H1 (cell line): Measurements from ENCODE around the gene DTX2. TPM values are rescaled to one million over a fixed set of nuclear protein-coding genes. Genes with fewer than 3 reads are reported as not detected.

Experiments
- CTCF ChIA-PET: fragments of 300-600 bp; sonication (Branson Sonifier 250); formaldehyde crosslinking; loops from one replicate; lab custom pipeline; 2021; ENCODE audit not compliant: partially characterized antibody; lab: Charles Lee
- POLR2A ChIA-PET: fragments of 300-600 bp; sonication (Branson Sonifier 250); formaldehyde crosslinking; loops from one replicate; lab custom pipeline; 2021; ENCODE audit warnings: inconsistent platforms; ENCODE audit not compliant: partially characterized antibody; lab: Charles Lee
- DNase-seq, 2 experiments: peaks; one replicate each; pipeline versions ENCODE4 v3.0.0 to v3.0.0-alpha.2; 2010 to 2022; ENCODE audit warnings: low spot score in 2 of 2, low read depth in 1 of 2, mixed read lengths in 1 of 2
- FAIRE-seq: peaks from 2 replicates; lab custom pipeline; 2011; peaks lifted over from hg19 to GRCh38; lab: Jason Lieb, UNC
- H2AFZ ChIP-seq: 2 replicates; pipeline ENCODE4 v1.8.1; 2012; ENCODE audit warnings: low read length, inconsistent platforms
- H2AK5ac ChIP-seq: 2 replicates; pipeline ENCODE4 v1.6.1; 2013; ENCODE audit warnings: low read depth, low read length
- H2BK120ac ChIP-seq: replicated peaks from 2 replicates; pipeline ENCODE3; 2013; ENCODE audit warnings: low read depth, low read length, inconsistent platforms
- H2BK12ac ChIP-seq: 2 replicates; pipeline ENCODE4 v1.6.1; 2013; ENCODE audit warnings: low read depth, low read length
- H2BK15ac ChIP-seq: 2 replicates; pipeline ENCODE4 v1.6.1; 2013; ENCODE audit warnings: low read length
- H2BK20ac ChIP-seq: 2 replicates; pipeline ENCODE4 v1.6.1; 2013; ENCODE audit warnings: low read length
- H2BK5ac ChIP-seq: 2 replicates; pipeline ENCODE4 v1.6.1; 2013; ENCODE audit warnings: low read depth, low read length
- H3K14ac ChIP-seq: 2 replicates; pipeline ENCODE4 v1.6.1; 2013; ENCODE audit warnings: inconsistent platforms; ENCODE audit not compliant: insufficient read length
- H3K18ac ChIP-seq: 2 replicates; pipeline ENCODE4 v1.6.1; 2013; ENCODE audit warnings: low read length; ENCODE audit errors: extremely low read depth
- H3K23ac ChIP-seq: 2 replicates; pipeline ENCODE4 v1.6.1; 2013; ENCODE audit warnings: inconsistent platforms; ENCODE audit not compliant: insufficient read length
- H3K23me2 ChIP-seq: 2 replicates; pipeline ENCODE4 v1.6.1; 2013; ENCODE audit warnings: low read depth, low read length
- H3K27ac ChIP-seq: 2 replicates; pipeline ENCODE4 v1.6.1; 2011; ENCODE audit warnings: low read depth, low read length, inconsistent platforms
- H3K27me3 ChIP-seq, 4 experiments: replicated peaks in 1 of 4; 1 replicate in 1 of 4; 2 replicates in 3 of 4; pipeline versions ENCODE4 v1.6.1 to v1.8.1; 2011 to 2013; ENCODE audit warnings: low read length in 3 of 4, mild to moderate bottlenecking in 3 of 4, inconsistent platforms in 2 of 4, mixed read lengths in 2 of 4, moderate library complexity in 1 of 4; ENCODE audit not compliant: control insufficient read depth in 3 of 4, insufficient read depth in 3 of 4; ENCODE audit errors: extremely low read depth in 1 of 4
- H3K36me3 ChIP-seq, 4 experiments: 2 replicates each; pipeline versions ENCODE4 v1.6.1 to v1.8.1; 2011 to 2013; ENCODE audit warnings: mild to moderate bottlenecking in 4 of 4, low read length in 3 of 4, moderate library complexity in 2 of 4, control low read depth in 1 of 4, inconsistent platforms in 1 of 4; ENCODE audit not compliant: insufficient read depth in 4 of 4, control insufficient read depth in 2 of 4
- H3K4ac ChIP-seq: replicated peaks from 2 replicates; pipeline ENCODE3; 2013; ENCODE audit warnings: low read length, low read depth, mixed read lengths, inconsistent platforms; ENCODE audit not compliant: insufficient read length
- H3K4me1 ChIP-seq, 4 experiments: replicated peaks in 1 of 4; 1 replicate in 1 of 4; 2 replicates in 3 of 4; pipeline versions ENCODE4 v1.6.1 to v1.8.1; 2011 to 2013; ENCODE audit warnings: low read length in 3 of 4, inconsistent platforms in 2 of 4, mixed read lengths in 1 of 4; ENCODE audit not compliant: insufficient read depth in 4 of 4, control insufficient read depth in 3 of 4
- H3K4me2 ChIP-seq, 2 experiments: 2 replicates each; pipeline versions ENCODE4 v1.6.1 to v1.8.1; 2011 to 2013; ENCODE audit warnings: low read depth in 2 of 2, low read length in 2 of 2, control low read depth in 1 of 2, inconsistent platforms in 1 of 2, mild to moderate bottlenecking in 1 of 2; ENCODE audit not compliant: insufficient read depth in 1 of 2
- H3K4me3 ChIP-seq, 4 experiments: fragments of 200-600, 300-600 bp in 1 of 4; sonication (generic), shearing (Covaris generic), sonication (Bioruptor Twin) in 1 of 4; 2 replicates each; pipeline versions ENCODE4 v1.5.1 to v1.8.1; 2011 to 2016; ENCODE audit warnings: low read length in 4 of 4, low read depth in 3 of 4, control low read depth in 2 of 4, inconsistent platforms in 2 of 4, mild to moderate bottlenecking in 2 of 4, mixed read lengths in 1 of 4, moderate library complexity in 1 of 4; ENCODE audit not compliant: insufficient read depth in 2 of 4; ENCODE audit errors: extremely low read depth in 1 of 4
- H3K56ac ChIP-seq: replicated peaks from 2 replicates; pipeline ENCODE3; 2013; ENCODE audit warnings: low read depth, mild to moderate bottlenecking, mixed read lengths, low read length, inconsistent platforms; ENCODE audit not compliant: insufficient read length
- H3K79me1 ChIP-seq: 2 replicates; pipeline ENCODE4 v1.6.1; 2013; ENCODE audit warnings: low read depth, low read length, control low read depth
- H3K79me2 ChIP-seq, 2 experiments: 2 replicates each; pipeline versions ENCODE4 v1.6.1 to v1.8.1; 2012 to 2013; ENCODE audit warnings: low read length in 2 of 2, mild to moderate bottlenecking in 2 of 2, inconsistent platforms in 1 of 2; ENCODE audit not compliant: insufficient read depth in 2 of 2, control insufficient read depth in 1 of 2
- H3K9ac ChIP-seq, 4 experiments: replicated peaks in 1 of 4; 1 replicate in 1 of 4; 2 replicates in 3 of 4; pipeline versions ENCODE4 v1.6.1 to v1.8.1; 2011 to 2013; ENCODE audit warnings: low read depth in 3 of 4, low read length in 3 of 4, control low read depth in 2 of 4, mild to moderate bottlenecking in 2 of 4, moderate library complexity in 2 of 4, inconsistent platforms in 1 of 4; ENCODE audit errors: extremely low read depth in 1 of 4
- H3K9me3 ChIP-seq, 2 experiments: 2 replicates each; pipeline versions ENCODE4 v1.6.1 to v1.8.1; 2012 to 2013; ENCODE audit warnings: mild to moderate bottlenecking in 2 of 2, moderate library complexity in 2 of 2, control low read depth in 1 of 2, inconsistent platforms in 1 of 2, low read depth in 1 of 2, low read length in 1 of 2, mixed read lengths in 1 of 2; ENCODE audit not compliant: insufficient read depth in 2 of 2
- H4K20me1 ChIP-seq, 2 experiments: replicated peaks in 1 of 2; 2 replicates each; pipeline versions ENCODE3 to v1.8.1; 2011 to 2013; ENCODE audit warnings: inconsistent platforms in 2 of 2, low read length in 2 of 2, mild to moderate bottlenecking in 1 of 2; ENCODE audit not compliant: insufficient read depth in 2 of 2, control insufficient read depth in 1 of 2
- H4K5ac ChIP-seq: 2 replicates; pipeline ENCODE4 v1.6.1; 2013; ENCODE audit warnings: low read length, low read depth, mixed read lengths, inconsistent platforms; ENCODE audit not compliant: insufficient read length
- H4K8ac ChIP-seq: 2 replicates; pipeline ENCODE4 v1.8.0; 2013; ENCODE audit warnings: mild to moderate bottlenecking, moderate library complexity, low read length, inconsistent platforms; ENCODE audit not compliant: insufficient read depth; ENCODE audit errors: extremely low read depth
- H4K91ac ChIP-seq: replicated peaks from 2 replicates; pipeline ENCODE3; 2013; ENCODE audit warnings: low read length, mixed read lengths, inconsistent platforms; ENCODE audit not compliant: insufficient read length
- BCL11A ChIP-seq, 2 experiments: IDR thresholded peaks; one replicate each; pipeline ENCODE4 v1.6.1; 2011; ENCODE audit warnings: low read depth in 2 of 2, low read length in 2 of 2, mild to moderate bottlenecking in 2 of 2
- CBX5 ChIP-seq: fragments of 300-800, 300-1000 bp; sonication (generic); IDR thresholded peaks from 2 replicates; pipeline ENCODE4 v1.7.1; 2016; ENCODE audit warnings: antibody characterized with exemption, low read length, low read depth
- CEBPB ChIP-seq: IDR thresholded peaks from 2 replicates; pipeline ENCODE4 v1.6.1; 2012; ENCODE audit warnings: low read depth, low read length
- CHD1 ChIP-seq: IDR thresholded peaks from 2 replicates; pipeline ENCODE4 v1.6.1; 2012; ENCODE audit warnings: low read depth, low read length, improper control_type of control experiment
- CTBP2 ChIP-seq: IDR thresholded peaks from 2 replicates; pipeline ENCODE4 v1.7.0; 2011; ENCODE audit warnings: borderline replicate concordance, mild to moderate bottlenecking, moderate library complexity, mixed read lengths, low read length; ENCODE audit not compliant: insufficient read depth, insufficient read length
- NANOG ChIP-seq: IDR thresholded peaks from 2 replicates; pipeline ENCODE4 v1.6.1; 2011; ENCODE audit warnings: low read length, low read depth, mild to moderate bottlenecking, inconsistent platforms; ENCODE audit not compliant: insufficient read depth, poor library complexity, severe bottlenecking
- POU5F1 ChIP-seq: IDR thresholded peaks from 2 replicates; pipeline ENCODE4 v1.6.1; 2011; ENCODE audit warnings: low read depth, mild to moderate bottlenecking, low read length, moderate library complexity
- SAP30 ChIP-seq: fragments of 300-600 bp; sonication (generic); IDR thresholded peaks from 2 replicates; pipeline ENCODE4 v1.7.1; 2012; ENCODE audit warnings: low read length, moderate library complexity, mild to moderate bottlenecking, inconsistent platforms; ENCODE audit not compliant: insufficient read depth, insufficient replicate concordance
- SP1 ChIP-seq: IDR thresholded peaks from 2 replicates; pipeline ENCODE4 v1.6.1; 2011; ENCODE audit warnings: low read depth, low read length
- SP2 ChIP-seq: IDR thresholded peaks from 2 replicates; pipeline ENCODE4 v1.6.1; 2012; ENCODE audit warnings: mild to moderate bottlenecking, low read length, inconsistent platforms
- SUZ12 ChIP-seq: fragments of 200-600 bp; sonication (generic); IDR thresholded peaks from 2 replicates; pipeline ENCODE4 v1.6.1; 2012; ENCODE audit warnings: mild to moderate bottlenecking, inconsistent platforms, low read length, moderate library complexity, mixed read lengths
- TBP ChIP-seq: IDR thresholded peaks from 2 replicates; pipeline ENCODE4 v1.6.1; 2011; ENCODE audit warnings: low read depth, low read length, improper control_type of control experiment
- WGBS, 2 experiments: shearing (Covaris generic) in 1 of 2; methylation state at CpG; one replicate each; pipeline versions ENCODE4 v1.1.6 to v1.1.7; 2013 to 2015; ENCODE audit warnings: low lambda C conversion rate in 2 of 2, mixed read lengths in 2 of 2, inconsistent platforms in 1 of 2, low coverage in 1 of 2, missing lambda C conversion rate in 1 of 2; ENCODE audit not compliant: insufficient replicate concordance in 2 of 2, insufficient coverage in 1 of 2, insufficient read length in 1 of 2; ENCODE audit errors: extremely low coverage in 1 of 2, missing lambda C conversion rate in 1 of 2; 5-methylcytosine and 5-hydroxymethylcytosine counted together
- polyA plus RNA-seq, 7 experiments: library from polyadenylated mRNA; depleted of rRNA in 3 of 7; stranded (reverse) in 5 of 7; unstranded in 2 of 7; fragments of >200 nt in 5 of 7; fragments of 200-250 nt in 2 of 7; gene quantifications; 1 replicate in 5 of 7; 2 replicates in 1 of 7; 4 replicates in 1 of 7; pipeline versions ENCODE4 v1.2.1 to v1.2.3, GENCODE V29; 2011 to 2013; ENCODE audit warnings: missing spikeins in 2 of 7, mixed read lengths in 2 of 7
- total RNA-seq: library from RNA; stranded (reverse); fragmentation: NEBNext Ultra II Directional; extraction: Animal tissue kit (Norgen Biotek cat#: 25700); gene quantifications from 2 replicates; pipeline ENCODE4 v1.2.1, GENCODE V29; 2021
- TF ChIP-seq, protein P1 (sequence below): IDR thresholded peaks from 2 replicates; pipeline ENCODE4 v1.6.1; 2012; ENCODE audit warnings: low read length, inconsistent platforms

Gene DTX2
- total and polyA plus RNA-seq, 2 of the 8 experiments (the other 6 are each of a cell fraction or from before 2014, with no cell fraction given): 37.4 to 59.1 TPM

DNA sequence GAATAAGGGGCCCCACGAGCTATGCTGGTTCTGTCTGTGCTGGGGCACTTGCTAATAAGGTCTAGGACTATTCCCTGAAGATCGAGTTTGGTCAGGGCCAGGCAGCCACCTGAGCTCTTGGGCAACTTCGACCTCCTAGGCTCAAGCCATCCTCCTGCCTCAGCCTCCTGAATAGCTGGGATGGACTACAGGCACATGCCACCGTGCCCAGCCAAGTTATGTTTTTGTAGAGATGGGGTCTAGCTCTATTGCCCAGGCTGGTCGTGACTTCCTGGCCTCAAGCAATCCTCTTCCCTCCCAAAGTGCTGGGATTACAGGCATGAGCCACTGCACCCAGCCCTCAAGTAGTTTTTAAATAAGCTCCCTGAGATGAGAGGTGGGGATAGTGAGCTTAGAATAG, 33.9 kb upstream of the DTX2 start:
- DNase-seq: no peak
- no peak overlapping the region for H3K23ac ChIP-seq
- no peaks in the 10 kb centered on the region for H3K9me3 ChIP-seq
- ChIA-PET POLR2A (interaction anchor here (0.7 to 1.9 kb wide), 3 partner anchors 9 to 69 kb away, joined by 3 to 8 read pairs (median 5); partner anchors contain the start of gene YWHAG), CTCF (interaction anchor here (0.6 kb wide), 1 partner anchor 39 kb away, joined by 3 read pairs; no protein-coding TSS in a partner anchor)
- H4K5ac ChIP-seq: no peak overlapping the region
- no peak overlapping the region for H3K14ac ChIP-seq
- no peak overlapping the region for H3K18ac ChIP-seq
- H4K20me1 ChIP-seq: no peaks in the 10 kb centered on the region
- H4K8ac ChIP-seq: no peak overlapping the region
- no peak overlapping the region for H3K9ac ChIP-seq
- no peak overlapping the region for H2BK12ac ChIP-seq
- no peak overlapping the region for H4K91ac ChIP-seq
- no peak overlapping the region for H2AK5ac ChIP-seq
- no peaks in the 10 kb centered on the region; the same call in 1 of the 2 replicates for H3K79me1 ChIP-seq
- no peak overlapping the region for H3K27ac ChIP-seq
- H3K56ac ChIP-seq: no peak overlapping the region
- H3K4me3 ChIP-seq: no peak overlapping the region
- no peak overlapping the region for H3K4me2 ChIP-seq
- H3K79me2 ChIP-seq: no peaks in the 10 kb centered on the region
- peaks cover 3 to 9% (median 5%) of the 10 kb centered on the region in 4 experiments for H3K4me1 ChIP-seq
- H2BK5ac ChIP-seq: no peak overlapping the region
- no peaks in the 10 kb centered on the region for H3K27me3 ChIP-seq
- 98% methylated on average over 5 of the region's 5 CpGs; no CpG with 5 or more reads in 1 of the 2 experiments for WGBS, 2 experiments
- no peak overlapping the region for H2BK120ac ChIP-seq
- no peak for FAIRE-seq
- no peaks in the 10 kb centered on the region for H3K36me3 ChIP-seq
- no peaks in the 10 kb centered on the region for H3K23me2 ChIP-seq
- H3K4ac ChIP-seq: no peak overlapping the region
- no peak overlapping the region for H2BK15ac ChIP-seq
- 0 out of 2 replicates have a peak overlapping the region, but pooled peaks have one; percentile 80 for H2BK20ac ChIP-seq
- H2AFZ ChIP-seq: no peak overlapping the region
- TF ChIP-seq CTBP2: no peak
- TF ChIP-seq SUZ12: no peak
- TF ChIP-seq SP1: no peak
- TF ChIP-seq POU5F1: no peak
- TF ChIP-seq, protein P1, sequence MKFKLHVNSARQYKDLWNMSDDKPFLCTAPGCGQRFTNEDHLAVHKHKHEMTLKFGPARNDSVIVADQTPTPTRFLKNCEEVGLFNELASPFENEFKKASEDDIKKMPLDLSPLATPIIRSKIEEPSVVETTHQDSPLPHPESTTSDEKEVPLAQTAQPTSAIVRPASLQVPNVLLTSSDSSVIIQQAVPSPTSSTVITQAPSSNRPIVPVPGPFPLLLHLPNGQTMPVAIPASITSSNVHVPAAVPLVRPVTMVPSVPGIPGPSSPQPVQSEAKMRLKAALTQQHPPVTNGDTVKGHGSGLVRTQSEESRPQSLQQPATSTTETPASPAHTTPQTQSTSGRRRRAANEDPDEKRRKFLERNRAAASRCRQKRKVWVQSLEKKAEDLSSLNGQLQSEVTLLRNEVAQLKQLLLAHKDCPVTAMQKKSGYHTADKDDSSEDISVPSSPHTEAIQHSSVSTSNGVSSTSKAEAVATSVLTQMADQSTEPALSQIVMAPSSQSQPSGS: no peak
- no peak for TF ChIP-seq BCL11A (IDR thresholded peaks at IDR 0.05; ENCODE audit: low read depth in 2 of 2, low read length in 2 of 2)
- TF ChIP-seq CHD1: no peak
- no peak for TF ChIP-seq CBX5
- no peak for TF ChIP-seq CEBPB
- no peak for TF ChIP-seq TBP
- no peak for TF ChIP-seq SP2
- TF ChIP-seq NANOG: no peak
- no peak for TF ChIP-seq SAP30
